Measurements from ENCODE around the gene GCLC.

GCLC gene

DNA sequence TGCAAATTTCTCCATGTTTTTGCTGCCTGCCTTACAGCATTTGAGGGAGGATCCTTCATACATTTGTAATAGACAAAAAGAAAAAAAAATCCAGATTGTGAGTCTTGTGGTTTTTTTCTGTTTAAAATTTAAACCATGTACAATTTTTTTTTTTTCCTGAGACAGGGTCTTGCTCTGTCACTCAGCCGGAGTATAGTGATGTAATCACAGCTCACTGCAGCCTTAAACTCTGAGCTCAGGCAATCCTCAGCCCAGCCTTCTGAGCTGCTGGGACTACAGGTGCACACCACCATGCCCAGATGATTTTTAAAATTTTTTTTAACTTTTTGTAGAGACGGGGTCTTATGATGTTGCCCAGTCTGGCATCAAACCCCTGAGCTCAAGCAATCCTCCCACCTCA lies 97.0 kb downstream of the GCLC start:
- ATAC-seq: no peak
- DNase-seq: no peak

All from stimulated activated naive CD8-positive, alpha-beta T cell treated with anti-CD3 and anti-CD28 coated beads, Interleukin-15, Interleukin-2, amounts not matched to agents 100 U/mL and 50 U/mL, for 24 hours (primary cell).